HepG2 (cell line): Measurements from ENCODE around the gene NOXO1. TPM values are rescaled to one million over a fixed set of nuclear protein-coding genes. Genes with fewer than 3 reads are reported as not detected.

Experiments
- ARID5B ChIP-seq: IDR thresholded peaks from 2 replicates; pipeline ENCODE4 v1.4.0; 2020; ENCODE audit warnings: mild to moderate bottlenecking, missing genetic modification reagents
- FOXM1 ChIP-seq: sonication (generic); formaldehyde crosslinking; IDR thresholded peaks from 2 replicates; pipeline ENCODE4 v1.5.0; 2020; ENCODE audit warnings: missing genetic modification reagents
- HDAC1 ChIP-seq: sonication (generic); formaldehyde crosslinking; IDR thresholded peaks from 2 replicates; pipeline ENCODE4 v1.5.1; 2020; ENCODE audit warnings: mild to moderate bottlenecking, missing genetic modification reagents
- JUNB ChIP-seq: sonication (generic); formaldehyde crosslinking; IDR thresholded peaks from 2 replicates; pipeline ENCODE4 v1.8.0; 2022; ENCODE audit warnings: missing genetic modification reagents, mild to moderate bottlenecking, borderline replicate concordance
- KAT2B ChIP-seq: fragments of 150-350 bp; IDR thresholded peaks from 2 replicates; pipeline ENCODE4 v1.6.1; 2014; ENCODE audit warnings: low read depth, low read length, borderline replicate concordance
- KLF13 ChIP-seq: sonication (generic); formaldehyde crosslinking; IDR thresholded peaks from 2 replicates; pipeline ENCODE4 v1.4.0; 2020; ENCODE audit warnings: mild to moderate bottlenecking, missing genetic modification reagents
- KLF6 ChIP-seq: IDR thresholded peaks from 2 replicates; pipeline ENCODE4 v1.8.0; 2016; ENCODE audit warnings: missing biosample characterization, missing genetic modification reagents
- SP140L ChIP-seq: sonication (generic); formaldehyde crosslinking; IDR thresholded peaks from 2 replicates; pipeline ENCODE4 v1.4.0; 2020; ENCODE audit warnings: missing genetic modification reagents, borderline replicate concordance
- THAP7 ChIP-seq: sonication (generic); formaldehyde crosslinking; IDR thresholded peaks from 2 replicates; pipeline ENCODE4 v1.8.1; 2023; ENCODE audit warnings: mild to moderate bottlenecking, missing genetic modification reagents
- ZBTB44 ChIP-seq: sonication (generic); formaldehyde crosslinking; IDR thresholded peaks from 2 replicates; pipeline ENCODE4 v1.4.0; 2020; ENCODE audit warnings: missing genetic modification reagents
- ZBTB46 ChIP-seq: sonication (generic); formaldehyde crosslinking; IDR thresholded peaks from 2 replicates; pipeline ENCODE4 v1.4.0; 2020; ENCODE audit warnings: mild to moderate bottlenecking, missing genetic modification reagents, borderline replicate concordance
- ZNF468 ChIP-seq: sonication (generic); formaldehyde crosslinking; IDR thresholded peaks from 2 replicates; pipeline ENCODE4 v1.8.0; 2022; ENCODE audit warnings: mild to moderate bottlenecking, moderate library complexity, missing genetic modification reagents
- ZNF546 ChIP-seq: sonication (generic); formaldehyde crosslinking; conservative IDR thresholded peaks from 2 replicates; pipeline ENCODE4 v1.8.1; 2023; ENCODE audit warnings: mild to moderate bottlenecking, missing genetic modification reagents
- ZNF598 ChIP-seq: sonication (generic); formaldehyde crosslinking; IDR thresholded peaks from 2 replicates; pipeline ENCODE4 v1.5.1; 2020; ENCODE audit warnings: mild to moderate bottlenecking, missing genetic modification reagents, borderline replicate concordance
- ZNF737 ChIP-seq: sonication (generic); formaldehyde crosslinking; IDR thresholded peaks from 2 replicates; pipeline ENCODE4 v1.5.0; 2020; ENCODE audit warnings: missing genetic modification reagents, mild to moderate bottlenecking, borderline replicate concordance
- ZNF768 ChIP-seq: sonication (generic); formaldehyde crosslinking; IDR thresholded peaks from 2 replicates; pipeline ENCODE4 v1.4.0; 2020; ENCODE audit warnings: missing genetic modification reagents
- polyA plus RNA-seq, 8 experiments: library from polyadenylated mRNA; depleted of rRNA in 3 of 8; stranded (reverse) in 7 of 8; unstranded in 1 of 8; fragments of >200 nt; fragmentation: Illumina TruSeq in 4 of 8; extraction: Trizol in 4 of 8; gene quantifications; 2 replicates each; pipeline versions ENCODE4 v1.2.1 to v1.2.3, GENCODE V29; 2011 to 2016; ENCODE audit warnings: low read depth in 4 of 8, missing spikeins in 1 of 8, mixed read lengths in 1 of 8; ENCODE audit not compliant: insufficient read depth in 1 of 8
- total RNA-seq, 5 experiments: library from RNA; depleted of rRNA; stranded (reverse); fragments of >200 nt; fragmentation: Illumina TruSeq; extraction: Trizol; gene quantifications; 2 replicates each; pipeline ENCODE4 v1.2.3, GENCODE V29; 2016; ENCODE audit warnings: low read depth in 1 of 5

NOXO1 gene
- total and polyA plus RNA-seq, 2 of the 13 experiments (the other 11 are each of a cell fraction or from before 2014, with no cell fraction given): 0.69 to 1.4 TPM

- peak; percentile 99 for TF ChIP-seq HDAC1
- peak; percentile 51 for TF ChIP-seq ARID5B (CRISPR knock-in tag)
- peak; percentile 94 for TF ChIP-seq THAP7 (CRISPR knock-in tag)
- no peak for TF ChIP-seq ZNF468 (CRISPR knock-in tag)
- no peak for TF ChIP-seq KAT2B
- 0 out of 2 replicates have a peak, but pooled peaks have one; percentile 23 for TF ChIP-seq ZBTB46 (CRISPR knock-in tag)
- TF ChIP-seq ZBTB44 (CRISPR knock-in tag): 0 out of 2 replicates have a peak, but pooled peaks have one; percentile 64
- peak; percentile 52; the same call in 1 of the 2 replicates for TF ChIP-seq KLF13 (CRISPR knock-in tag)
- no peak for TF ChIP-seq JUNB (CRISPR knock-in tag)
- peak; percentile 50; the same call in 1 of the 2 replicates for TF ChIP-seq ZNF737
- TF ChIP-seq FOXM1 (CRISPR knock-in tag): peak; percentile 52; the same call in 1 of the 2 replicates
- peak; percentile 63 for TF ChIP-seq ZNF598 (CRISPR knock-in tag)
- TF ChIP-seq SP140L (CRISPR knock-in tag): no peak
- TF ChIP-seq KLF6 (CRISPR knock-in tag): 0 out of 2 replicates have a peak, but pooled peaks have one; percentile 84
- peak; percentile 77 for TF ChIP-seq ZNF546 (CRISPR knock-in tag)
- peak; percentile 21; the same call in 1 of the 2 replicates for TF ChIP-seq ZNF768
These were observed 9.3 kb downstream of the NOXO1 start, which contains the start of gene TBL3 (continued) for GRCh38 chr16:1971796-1972489.
